NCI-H2029 (cell line): ENCODE data around the gene ZNF680.
"Not testable (repeated sequence)": the region's sequence is repeated elsewhere in the genome, so short reads cannot be mapped to it uniquely, and the experiment has no call there.

Source experiments
- DNase-seq: peaks from one replicate; lab custom pipeline; 2025; lab: John Stamatoyannopoulos, UW

Gene ZNF680

DNA sequence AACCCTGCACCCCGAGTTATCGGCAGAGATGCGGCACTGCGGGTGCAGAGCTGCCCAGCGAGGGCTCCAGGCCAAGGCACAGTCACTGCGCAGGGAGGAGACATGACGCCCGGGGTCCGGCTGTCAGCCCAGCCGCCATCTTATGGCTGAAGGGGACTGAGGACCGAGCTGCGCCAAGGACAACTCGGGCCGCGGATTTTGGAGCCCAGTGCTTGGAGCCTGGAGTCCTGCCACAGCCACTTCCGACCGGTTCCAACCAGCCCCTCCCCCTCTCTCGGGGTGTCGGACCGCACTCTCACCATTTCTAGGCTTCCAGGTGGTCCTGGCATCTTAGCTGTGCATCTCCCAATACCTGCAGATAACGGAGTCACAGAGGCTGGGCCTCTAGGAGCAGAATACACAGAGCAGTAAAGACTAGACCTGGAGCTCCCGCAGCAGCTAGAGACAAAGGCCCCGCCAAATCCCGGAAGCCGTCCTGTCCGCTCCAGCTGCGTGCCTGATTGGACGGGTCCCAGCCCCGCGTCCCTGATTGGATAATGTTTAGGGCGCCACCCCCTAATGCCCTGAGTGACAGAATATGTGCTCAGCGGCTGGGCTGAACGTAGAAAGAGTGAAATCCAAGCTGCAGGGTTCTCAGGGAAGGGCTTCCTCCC is at the start of gene ZNF680:
ZNF680 (minus strand) TSS at position 446 of the 653 bp plus-strand sequence; CDS start at position 329, 117 bp downstream.
- peak; percentile 96 for DNase-seq

DNA sequence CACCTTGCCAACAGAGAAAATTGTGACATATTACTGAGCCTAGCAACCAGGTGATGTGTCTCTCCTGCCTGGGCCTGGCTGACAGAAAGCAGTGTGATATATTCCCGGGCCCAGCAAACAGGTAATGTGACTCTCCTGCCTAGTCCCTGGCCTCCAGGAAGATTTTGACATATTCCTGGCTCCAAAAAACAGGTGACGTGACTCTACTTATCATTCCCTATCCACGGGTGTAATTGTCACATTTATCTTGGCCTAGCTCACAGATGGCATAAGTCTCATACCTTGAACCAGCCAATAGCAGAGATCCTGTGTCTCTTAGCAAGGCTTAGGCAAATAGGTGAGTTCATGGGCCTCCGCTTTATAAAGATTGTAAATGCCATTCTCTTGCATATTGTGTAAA is 49.6 kb upstream of the ZNF680 start:
- no peak for DNase-seq

DNA sequence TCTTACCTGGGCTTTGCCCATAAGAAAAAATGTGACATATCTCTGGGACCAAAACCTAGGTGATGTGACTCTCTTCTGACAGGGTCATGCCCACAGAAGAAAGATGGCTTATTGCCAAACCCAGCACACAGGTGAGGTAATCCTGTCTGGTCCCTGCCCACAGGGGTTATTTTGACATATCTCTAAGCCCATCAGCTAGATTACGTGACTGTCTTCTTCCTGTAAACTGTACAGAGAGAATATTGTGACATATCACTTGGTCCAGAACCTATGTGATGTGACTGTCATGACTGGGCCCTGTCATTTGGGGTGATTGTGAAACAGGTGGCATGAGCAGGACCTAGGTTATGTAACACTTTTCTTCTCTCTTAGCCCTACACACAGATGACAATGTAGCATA is 48.8 kb upstream of the ZNF680 start:
- no peak for DNase-seq

DNA sequence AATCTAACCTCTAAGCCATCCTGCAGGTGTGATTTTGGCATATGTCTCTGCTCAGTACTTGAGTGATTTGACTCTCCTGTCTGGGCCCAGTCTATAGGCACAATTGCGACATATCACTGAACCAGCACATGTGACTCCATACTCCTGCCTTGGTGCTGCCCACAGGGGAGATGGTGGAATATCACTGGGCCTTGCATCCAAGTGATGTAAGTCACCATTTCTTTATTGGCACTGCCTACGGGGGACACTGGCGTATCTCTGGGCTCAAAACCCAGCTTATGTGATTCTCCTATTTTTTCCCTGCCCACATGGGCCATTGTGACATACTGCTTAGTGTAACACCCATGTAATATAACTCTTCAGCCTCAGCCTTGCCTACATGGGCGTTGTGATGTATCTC is 48.1 kb upstream of the ZNF680 start:
- DNase-seq: no peak

DNA sequence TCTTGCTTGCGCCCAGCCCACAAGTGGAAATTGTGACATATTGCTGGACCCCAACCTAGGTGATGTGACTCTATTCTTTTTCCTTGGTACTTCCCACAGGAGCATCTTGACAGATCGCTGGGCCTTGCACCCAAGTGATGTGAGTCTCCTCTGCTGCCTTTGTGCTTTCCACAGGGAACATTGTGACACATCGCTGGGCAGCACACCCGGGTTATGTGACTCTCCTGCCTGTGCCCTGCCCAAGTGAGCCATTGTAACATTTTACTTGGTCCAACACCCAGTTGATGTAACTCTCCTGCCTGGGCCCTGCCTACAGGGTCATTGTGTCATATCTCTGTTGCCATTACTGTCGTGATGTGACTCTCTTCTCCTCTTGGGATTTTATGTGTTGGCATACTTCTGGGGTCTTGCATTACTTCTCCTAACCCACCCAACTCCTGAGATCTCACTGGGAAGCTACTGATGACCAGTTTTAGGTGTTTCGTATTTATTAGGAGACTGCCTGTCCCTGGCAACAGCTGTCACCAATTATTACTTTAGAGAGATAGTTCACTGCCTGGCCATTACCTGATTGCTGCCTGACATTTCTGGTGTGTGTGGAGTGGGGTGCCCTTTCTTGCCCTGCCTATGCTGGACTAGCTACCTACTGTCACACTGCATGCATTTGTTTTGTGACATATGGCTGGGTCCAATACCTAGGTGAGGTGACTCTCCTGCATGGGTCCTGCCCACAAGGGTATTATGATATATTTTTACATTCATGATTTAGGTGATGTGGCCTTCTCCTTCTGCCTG is 45.4 kb upstream of the ZNF680 start:
- DNase-seq: no peak

DNA sequence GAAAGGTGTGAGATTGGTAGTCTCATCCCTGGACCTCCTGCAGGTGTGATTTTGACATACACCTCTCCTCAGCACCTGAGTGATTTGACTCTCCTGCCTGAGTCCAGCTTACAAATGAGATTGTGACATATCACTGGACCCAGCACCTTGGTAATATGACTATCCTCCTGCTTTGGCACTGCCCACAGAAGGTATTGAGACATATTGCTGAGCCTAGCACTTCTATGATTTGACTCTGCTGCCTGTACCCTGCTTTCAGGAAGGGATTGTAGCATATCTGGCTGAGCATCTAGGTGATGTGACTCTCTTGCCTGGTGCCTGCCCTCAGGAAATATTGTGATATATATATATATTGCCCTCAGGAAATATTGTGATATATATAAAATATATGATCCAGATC is 43.5 kb upstream of the ZNF680 start:
- DNase-seq: no peak

DNA sequence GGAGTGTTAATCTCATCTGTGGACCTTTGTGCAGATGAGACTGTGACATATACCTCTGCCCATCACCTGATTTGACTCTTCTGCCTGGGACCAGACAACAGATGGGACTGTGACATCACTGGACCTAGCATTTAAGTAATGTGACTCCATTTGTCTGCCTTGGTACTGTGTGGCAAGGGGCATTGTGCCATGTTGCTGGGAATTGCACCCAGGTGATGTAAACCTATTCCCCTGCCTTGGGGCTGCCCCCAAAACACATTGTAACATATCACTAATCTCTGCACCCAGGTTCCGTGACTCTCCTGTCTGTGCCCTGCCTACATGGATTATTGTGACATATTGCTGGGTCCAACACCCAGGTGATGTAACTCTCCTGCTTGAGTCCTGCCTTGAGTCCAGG is 40.4 kb upstream of the ZNF680 start:
- no peak for DNase-seq

DNA sequence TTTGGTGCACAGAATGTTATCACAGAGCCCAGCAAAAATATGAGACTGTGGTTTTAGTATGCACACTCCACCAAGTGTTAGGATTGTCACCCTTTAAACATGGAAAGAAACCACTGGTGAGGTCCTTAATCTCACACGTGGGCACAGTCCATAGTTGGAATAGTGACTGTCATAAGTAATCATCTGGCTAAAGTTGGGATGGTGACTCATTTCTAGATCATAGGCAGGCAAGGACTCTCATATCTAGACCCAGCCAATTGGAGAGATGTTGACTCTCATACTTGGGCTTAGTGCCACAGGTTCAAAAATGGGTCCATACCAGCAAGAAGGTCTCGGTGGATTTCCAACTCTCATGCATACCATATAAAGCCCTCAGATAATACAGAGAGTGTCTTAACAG is 39.6 kb upstream of the ZNF680 start:
- no peak for DNase-seq

DNA sequence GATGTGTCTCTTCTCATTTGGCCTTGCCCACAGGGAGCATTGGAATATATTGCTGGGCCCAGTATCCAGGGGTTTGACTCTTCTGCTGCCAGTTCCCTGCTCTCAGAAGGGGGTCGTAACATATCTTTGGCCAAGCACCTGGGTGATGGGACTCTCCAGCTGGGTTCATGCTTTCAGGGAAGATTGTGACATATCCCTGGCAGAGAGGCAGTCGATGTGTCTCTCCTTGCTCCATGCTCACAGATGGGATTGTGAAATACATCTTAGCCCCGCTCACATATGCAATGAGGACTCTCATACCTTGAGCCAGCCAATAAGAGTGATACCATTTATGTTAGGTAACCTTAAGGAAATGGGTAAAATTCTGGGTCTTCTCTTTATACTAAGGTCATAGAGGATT is 39.2 kb upstream of the ZNF680 start:
- DNase-seq: no peak

DNA sequence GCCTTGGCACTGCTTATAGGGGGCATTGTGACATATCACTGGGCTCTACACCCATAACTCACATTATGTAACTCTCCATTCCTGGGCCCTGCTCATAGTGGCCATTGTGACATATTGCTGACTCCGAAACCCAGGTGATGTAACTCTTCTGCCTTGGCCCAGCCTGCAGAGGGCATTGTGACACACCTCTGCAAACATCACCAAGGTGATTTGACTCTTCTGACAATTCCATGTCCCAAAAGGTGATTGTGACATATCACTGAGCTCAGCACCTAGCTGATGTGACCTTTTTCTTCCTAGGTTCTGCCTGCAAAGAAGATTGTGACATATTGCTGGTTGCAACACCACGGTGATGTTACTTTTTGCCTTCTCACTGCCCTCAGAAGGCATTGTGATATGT is 36.5 kb upstream of the ZNF680 start:
- no peak for DNase-seq

DNA sequence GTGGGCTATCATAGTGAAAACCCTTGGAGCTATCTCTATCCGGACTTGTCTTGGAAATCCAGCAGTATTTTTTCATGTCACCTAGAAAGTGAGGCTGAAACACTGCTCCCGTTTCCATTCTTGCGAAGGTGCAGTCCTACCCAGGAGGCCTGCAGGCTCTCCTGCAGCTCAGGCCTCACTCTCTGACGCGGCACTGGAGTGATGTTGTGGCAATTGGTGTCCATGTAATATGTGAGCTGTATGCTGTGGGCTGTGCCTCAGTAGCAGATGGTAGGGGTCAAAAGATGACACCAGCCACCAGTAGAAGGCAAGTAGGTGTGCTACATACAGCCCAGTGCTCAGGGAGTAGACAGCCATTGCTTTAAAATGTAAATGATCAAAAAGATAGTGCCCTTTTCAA is 28.1 kb upstream of the ZNF680 start:
- DNase-seq: no peak

DNA sequence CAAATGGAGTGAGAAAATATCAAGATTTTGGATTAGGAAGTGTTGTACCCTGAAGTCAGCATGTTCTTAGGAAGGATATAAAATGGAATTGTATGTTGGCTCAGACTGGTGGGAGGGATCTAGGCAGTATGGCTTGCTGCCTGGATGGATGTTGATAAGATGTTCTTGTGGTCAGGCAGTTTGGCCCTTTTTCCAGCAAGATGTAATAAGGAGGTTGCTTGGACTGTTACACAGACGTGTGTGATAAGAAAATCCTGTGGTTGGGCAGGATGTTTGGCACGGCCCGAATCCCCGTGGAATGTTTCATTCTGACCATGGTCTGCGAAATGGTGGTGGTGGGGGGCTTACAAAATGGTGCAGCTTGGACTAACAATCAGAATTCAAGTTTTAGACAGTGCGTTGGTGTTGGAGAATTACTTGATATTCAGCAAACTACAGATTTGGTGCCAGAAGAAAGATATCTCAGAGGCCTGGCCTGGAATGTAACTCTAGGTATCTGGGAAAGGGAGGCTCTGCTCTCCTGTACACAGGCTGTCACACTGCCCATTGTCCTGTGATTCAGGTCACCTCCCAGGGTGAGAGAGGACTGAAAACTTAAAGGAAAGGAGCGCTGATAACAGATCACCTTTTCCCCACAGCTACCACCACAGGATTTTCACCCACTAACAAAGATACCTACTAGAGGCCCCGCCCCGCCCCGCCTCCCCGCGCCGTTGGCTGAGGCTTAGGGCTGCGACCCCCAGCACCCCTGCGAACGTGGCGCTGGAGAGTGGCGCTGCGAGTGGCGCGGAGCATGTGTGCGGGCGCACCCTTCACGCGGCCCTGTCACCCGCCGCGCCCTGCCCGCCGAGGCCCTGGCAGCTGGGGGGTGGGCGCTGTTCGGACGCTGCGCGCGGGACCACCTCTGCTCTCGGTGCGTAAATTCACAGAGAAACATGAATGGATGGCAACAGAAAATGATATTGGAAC is 19.3 kb upstream of the ZNF680 start:
- DNase-seq: no peak

DNA sequence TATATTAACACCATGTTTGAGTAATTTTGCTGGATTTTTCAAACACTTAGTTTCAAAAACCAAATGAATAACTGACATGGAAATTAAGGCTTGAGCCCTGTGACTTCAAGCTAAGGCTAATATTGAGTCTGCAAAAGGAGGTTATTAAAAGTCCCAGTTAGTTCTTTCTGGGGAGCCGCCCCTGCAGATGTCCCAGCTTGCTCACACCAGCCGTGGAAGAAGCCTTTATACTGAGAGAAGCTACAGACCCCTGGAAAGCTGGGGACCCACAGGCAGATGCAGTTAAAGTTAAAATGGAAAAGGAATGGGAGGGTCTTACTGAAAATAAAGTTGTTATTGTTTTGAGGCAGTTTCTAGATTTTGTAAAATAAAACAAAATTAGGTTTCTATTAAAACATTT is 18.5 kb upstream of the ZNF680 start:
- no peak for DNase-seq

DNA sequence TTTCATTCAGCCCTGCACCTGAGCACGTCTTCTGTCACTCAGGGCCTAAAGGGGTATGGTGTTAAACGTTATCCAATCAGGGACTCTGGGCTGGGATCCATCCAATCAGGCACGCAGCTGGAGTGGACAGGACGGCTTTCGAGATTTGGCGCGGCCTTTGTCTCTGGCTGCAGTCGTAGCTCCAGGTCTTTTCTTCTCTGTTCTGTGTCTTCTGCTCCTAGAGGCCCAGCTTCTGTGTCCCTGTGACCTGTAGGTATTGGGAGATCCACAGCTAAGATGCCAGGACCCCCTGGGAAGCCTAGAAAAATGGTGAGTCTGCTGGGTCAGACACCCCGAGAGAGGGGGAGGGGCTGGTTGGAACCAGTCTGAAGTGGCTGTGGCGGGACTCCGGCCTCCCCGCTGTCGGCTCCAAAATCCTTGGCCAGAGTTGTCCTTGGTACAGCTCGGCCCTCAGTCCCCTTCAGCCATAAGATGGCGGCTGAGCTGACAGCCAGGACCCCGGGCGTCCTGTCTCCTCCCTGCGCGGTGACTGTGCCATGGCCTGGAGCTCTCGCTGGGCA is 11.7 kb upstream of the ZNF680 start:
- peak; percentile 79 for DNase-seq

DNA sequence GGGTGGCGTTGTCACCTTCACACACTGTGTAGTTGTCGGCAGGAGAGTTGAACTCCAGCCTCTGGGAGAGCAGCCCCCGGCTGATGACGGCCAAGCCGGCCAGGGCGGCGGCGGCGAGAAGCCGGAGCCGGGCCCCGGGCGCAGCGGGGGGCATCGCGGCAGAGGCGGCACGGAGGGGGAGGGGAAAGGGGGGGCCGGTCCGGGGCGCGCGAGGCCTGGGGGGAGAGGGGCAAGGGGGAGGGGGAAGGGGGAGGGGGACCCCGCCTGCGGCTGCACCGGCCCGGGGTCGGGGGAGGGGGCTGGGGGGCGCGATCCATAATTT is 7.4 kb upstream of the ZNF680 start:
- not testable (repeated sequence) for DNase-seq

DNA sequence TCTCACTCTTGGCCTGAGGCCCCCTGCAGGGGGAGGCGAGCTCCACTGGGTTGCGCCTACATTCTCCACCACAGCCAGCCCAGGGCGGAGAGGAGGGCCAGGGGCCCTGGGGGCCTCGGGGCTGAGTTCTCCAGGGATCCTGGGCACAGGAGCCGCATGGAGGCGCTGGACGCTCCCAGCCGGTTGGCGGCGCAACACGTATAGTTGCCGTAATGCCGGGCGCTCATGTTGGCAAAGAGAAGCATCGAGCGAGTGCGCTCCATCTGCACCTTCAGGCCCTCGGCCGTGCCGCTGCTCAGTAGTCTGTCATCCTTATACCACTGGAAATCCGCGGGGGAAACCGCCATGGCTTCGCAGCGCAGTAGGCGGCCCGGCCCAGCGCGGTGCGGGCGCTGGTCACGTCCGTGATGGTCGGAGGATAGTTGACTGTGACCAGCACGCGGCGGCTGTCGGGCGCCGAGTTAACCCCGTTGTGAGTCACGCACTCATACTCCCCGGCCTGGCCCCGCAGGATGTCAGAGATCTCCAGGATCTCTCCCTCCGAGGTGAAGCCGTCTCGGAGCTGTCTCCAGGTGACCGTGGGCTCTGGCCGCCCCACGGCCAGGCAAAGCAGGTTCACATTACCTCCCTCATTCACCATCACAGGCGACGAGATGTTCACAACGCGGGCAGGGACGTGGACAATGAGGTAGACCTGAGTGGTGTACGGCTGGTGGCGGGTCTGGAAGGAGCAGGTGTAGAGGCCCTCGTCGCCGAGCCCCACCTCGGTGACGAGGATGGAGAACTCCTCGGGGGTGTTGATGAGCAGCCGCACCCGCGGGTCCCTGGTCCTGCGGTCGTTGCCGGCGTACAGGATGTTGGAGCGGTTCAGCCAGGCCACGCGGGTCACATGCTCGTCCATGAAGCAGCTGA is 6.8 kb upstream of the ZNF680 start:
- peak; percentile 22 for DNase-seq

DNA sequence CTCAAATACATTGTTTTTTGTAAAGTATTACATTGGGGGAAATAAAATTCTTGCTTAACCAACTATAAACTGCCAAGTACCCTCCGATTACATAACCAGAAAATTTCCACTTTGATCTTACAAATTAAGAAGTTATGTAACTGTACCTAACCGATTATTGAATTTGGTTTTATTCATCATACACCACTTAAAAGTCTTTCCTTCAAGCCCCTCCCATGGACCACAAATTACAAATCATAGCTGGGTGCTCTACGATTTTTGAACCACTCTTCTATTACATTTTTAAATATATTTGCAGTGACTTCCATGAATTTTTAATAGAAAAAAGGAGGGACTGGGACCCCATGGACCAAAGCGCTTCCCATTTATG is 630 bp downstream of the ZNF680 start:
- no peak for DNase-seq

DNA sequence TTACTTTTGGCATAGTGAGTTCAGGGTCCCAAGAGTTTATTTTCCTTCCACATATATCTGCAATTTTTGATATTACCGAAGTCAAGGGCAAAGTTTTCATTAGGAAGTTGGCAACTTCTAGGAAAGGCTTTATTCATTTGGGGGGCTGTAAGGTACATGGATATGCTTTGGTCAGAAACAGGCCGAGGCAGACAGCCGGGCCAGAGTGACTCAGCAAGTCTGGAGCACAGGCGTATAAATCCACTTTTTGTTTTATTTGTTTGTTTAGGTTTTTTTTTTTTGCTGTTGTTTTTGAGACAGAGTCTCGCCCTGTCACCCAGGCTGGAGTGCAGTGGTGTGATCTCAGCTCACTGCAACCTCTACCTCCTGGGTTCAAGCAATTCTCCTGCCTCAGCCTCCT is 3.7 kb downstream of the ZNF680 start:
- peak; percentile 34 for DNase-seq

DNA sequence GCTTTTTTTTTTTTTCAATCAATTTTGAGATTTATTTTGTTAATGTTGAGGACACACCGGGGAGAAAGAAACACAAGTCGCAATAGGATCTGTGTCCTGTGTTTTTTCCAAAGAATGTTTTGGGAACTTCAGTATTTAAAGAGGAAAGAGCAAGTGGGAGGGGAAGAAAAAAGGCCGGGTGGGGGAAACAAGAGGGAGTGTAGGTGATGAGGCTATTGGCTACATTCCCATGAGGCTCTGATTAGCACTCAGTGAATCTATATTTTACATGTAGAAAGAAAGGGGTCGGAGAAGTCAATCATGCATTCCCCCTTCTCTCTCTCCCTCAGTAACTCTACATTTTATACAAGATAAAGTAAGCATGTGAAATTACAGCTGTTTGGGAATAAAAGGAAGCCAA is 4.1 kb downstream of the ZNF680 start:
- DNase-seq: no peak

DNA sequence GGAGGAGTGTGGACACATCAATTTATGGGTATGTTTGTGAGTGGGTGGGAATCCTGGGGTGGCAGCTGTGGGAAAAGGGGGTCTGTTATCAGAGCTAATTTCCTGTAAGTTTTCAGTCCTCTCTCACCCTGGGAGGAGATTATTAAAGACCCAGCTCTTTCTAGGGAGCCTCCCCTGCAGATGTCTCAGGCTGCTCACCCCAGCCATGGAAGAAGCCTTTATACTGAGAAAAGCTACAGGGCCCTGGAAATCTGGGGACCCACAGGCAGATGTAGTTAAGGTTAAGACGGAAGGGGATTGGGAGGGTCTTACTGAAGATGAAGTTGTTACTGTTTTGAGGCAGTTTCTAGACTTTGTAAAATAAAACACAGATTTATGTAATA is 4.6 kb downstream of the ZNF680 start:
- no peak for DNase-seq

DNA sequence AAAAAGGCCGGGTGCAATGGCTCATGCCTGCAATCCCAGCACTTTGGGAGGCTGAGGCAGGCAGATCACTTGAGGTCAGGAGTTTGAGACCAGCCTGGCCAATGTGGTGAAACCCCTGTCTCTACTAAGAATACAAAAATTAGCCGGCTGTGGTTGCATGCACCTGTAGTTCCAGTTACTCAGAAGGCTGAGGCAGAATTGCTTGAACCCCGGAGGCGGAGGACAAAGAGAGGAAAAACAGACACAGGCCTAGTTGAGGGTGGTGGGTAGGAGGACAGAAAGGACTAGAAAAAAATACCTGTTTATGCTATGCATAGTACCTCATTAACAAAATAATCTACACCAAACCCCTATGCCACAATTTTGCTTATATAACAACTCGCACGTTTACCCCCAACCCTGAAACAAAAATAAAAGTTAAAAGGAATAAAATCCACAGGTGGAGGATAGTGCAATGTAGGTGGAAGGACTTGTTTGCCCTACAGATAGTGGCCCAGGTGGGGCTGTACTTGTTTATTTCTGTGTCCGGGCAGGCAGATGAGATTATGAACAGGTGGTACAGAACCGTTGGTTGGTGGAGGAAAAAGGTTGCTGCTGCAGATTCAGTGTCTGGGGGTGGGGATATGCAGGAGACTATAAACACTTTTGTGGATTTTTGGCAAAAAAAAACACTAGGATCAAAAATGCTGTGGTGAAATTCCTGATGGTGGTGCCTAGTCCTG is 5.1 kb downstream of the ZNF680 start:
- no peak for DNase-seq
